C4-2B (cell line): Measurements from ENCODE around the gene MED28.

Source experiments
- H3K27ac ChIP-seq: fragments of 450-650 bp; 2 replicates; pipeline ENCODE4 v1.5.1; 2017
- CTCF ChIP-seq: fragments of 450-650 bp; conservative IDR thresholded peaks from 2 replicates; pipeline ENCODE4 v1.5.1; 2017; ENCODE audit warnings: mild to moderate bottlenecking
- ZFX ChIP-seq: fragments of 450-650 bp; IDR thresholded peaks from 2 replicates; pipeline ENCODE4 v1.6.1; 2017

The MED28 gene

GRCh38 chr4:17623451-17624001 lies 9.1 kb downstream of the MED28 start:
- no peak for TF ChIP-seq CTCF
- TF ChIP-seq ZFX, result no peak
- H3K27ac ChIP-seq, result no peak overlapping the region

DNA sequence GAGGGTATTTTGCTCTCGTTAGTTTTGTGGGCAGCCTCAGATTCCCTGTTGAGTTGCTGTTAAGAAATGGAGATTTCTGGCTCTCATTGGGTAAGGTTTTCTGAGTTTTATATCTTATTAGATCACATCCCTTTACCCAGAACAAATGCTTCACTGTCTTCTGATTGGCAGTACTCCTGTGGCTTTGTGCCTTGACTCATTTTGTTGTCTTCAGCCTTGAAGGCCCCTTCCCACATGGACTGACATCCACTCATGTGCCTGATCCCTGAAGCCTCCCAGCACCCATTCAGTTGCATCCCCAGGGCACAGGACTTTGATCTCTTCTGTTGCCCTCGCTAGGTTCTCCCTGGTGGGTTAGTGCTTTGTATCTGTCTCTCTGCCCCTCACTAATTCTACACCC lies 10.4 kb downstream of the MED28 start:
- H3K27ac ChIP-seq, result no peak overlapping the region
- TF ChIP-seq CTCF, result no peak
- TF ChIP-seq ZFX, result no peak

GRCh38 chr4:17630228-17630627 lies 15.8 kb downstream of the MED28 start:
- TF ChIP-seq CTCF, result no peak
- no peak overlapping the region for H3K27ac ChIP-seq

DNA sequence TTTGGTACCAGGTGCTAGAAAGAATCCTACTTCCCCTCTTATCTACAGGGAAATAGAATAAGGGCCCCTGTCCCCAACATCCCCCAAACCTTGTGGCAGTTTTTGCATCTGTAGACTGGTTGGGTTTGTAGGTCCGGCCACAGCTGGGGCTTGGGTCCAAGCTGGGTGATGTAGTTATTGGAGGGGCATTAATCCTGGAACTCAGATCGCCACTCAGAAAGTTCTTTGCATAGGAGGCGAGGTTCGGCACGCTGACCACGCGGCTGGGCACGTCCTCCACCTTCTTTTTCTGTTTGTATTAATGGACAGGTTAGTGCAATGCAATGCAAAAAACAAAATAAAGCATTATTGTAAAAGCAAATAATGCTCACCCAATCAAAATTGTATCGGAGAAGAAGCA lies 19.2 kb downstream of the MED28 start:
- TF ChIP-seq ZFX (no peak), CTCF (no peak)
- H3K27ac ChIP-seq, result no peak overlapping the region

- TF ChIP-seq CTCF (no peak), ZFX (no peak)
- H3K27ac ChIP-seq, result no peak overlapping the region
These were observed 20.6 kb downstream of the MED28 start for GRCh38 chr4:17635056-17635455.

DNA sequence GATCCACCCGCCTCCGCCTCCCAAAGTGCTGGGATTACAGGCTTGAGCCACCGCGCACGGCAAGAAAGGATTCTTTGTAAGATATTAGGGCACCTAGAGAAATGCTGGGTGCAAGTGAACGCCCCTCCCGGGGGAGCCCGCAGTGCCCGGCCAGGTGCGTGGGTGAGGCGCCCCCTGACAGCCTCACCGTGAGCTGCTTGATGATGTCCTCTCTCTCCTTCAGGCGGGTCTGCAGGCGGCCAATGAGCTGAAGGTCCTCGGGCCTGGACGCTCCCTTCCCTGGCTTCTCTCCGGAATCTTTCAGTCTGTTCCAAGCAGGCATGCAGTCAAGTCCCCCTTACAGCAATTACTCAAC lies 21.9 kb downstream of the MED28 start:
- no peak overlapping the region for H3K27ac ChIP-seq
- TF ChIP-seq ZFX (no peak), CTCF (no peak)

GRCh38 chr4:17636696-17637622 lies 22.5 kb downstream of the MED28 start:
- no peak for TF ChIP-seq ZFX
- peak; percentile 91 for TF ChIP-seq CTCF
- H3K27ac ChIP-seq, result no peak overlapping the region
